Mesendoderm (in vitro differentiated cells): ENCODE measurements around the gene IFT81.
"Not testable (repeated sequence)": the region's sequence is repeated elsewhere in the genome, so short reads cannot be mapped to it uniquely, and the experiment has no call there.

Source experiments
- DNase-seq: peaks from one replicate; pipeline ENCODE4 v3.0.0; 2013
- H2AK5ac ChIP-seq: 2 replicates; pipeline ENCODE4 v1.6.1; 2013; ENCODE audit warnings: low read length, inconsistent platforms
- H2BK120ac ChIP-seq: 2 replicates; pipeline ENCODE4 v1.6.1; 2013; ENCODE audit warnings: low read depth, mild to moderate bottlenecking, low read length, moderate library complexity, mixed read lengths
- H2BK15ac ChIP-seq: replicated peaks from 2 replicates; pipeline ENCODE4 v1.6.1; 2013; ENCODE audit warnings: low read depth, mild to moderate bottlenecking, moderate library complexity
- H2BK5ac ChIP-seq: 2 replicates; pipeline ENCODE4 v1.6.1; 2013; ENCODE audit warnings: low read length, inconsistent platforms
- H3K18ac ChIP-seq: 2 replicates; pipeline ENCODE4 v1.6.1; 2013; ENCODE audit warnings: mild to moderate bottlenecking, low read length, mixed read lengths
- H3K23ac ChIP-seq: one replicate; pipeline ENCODE4 v1.6.1; 2013; ENCODE audit warnings: low read length
- H3K27ac ChIP-seq: 2 replicates; pipeline ENCODE4 v1.5.1; 2013; ENCODE audit warnings: low read depth, mild to moderate bottlenecking, inconsistent platforms, low read length, moderate library complexity
- H3K27me3 ChIP-seq: 2 replicates; pipeline ENCODE4 v1.6.1; 2013; ENCODE audit warnings: low read length, control low read depth, mild to moderate bottlenecking, inconsistent platforms; ENCODE audit not compliant: insufficient read depth, poor library complexity
- H3K36me3 ChIP-seq: 2 replicates; pipeline ENCODE4 v1.6.1; 2013; ENCODE audit warnings: low read length, inconsistent platforms; ENCODE audit not compliant: control insufficient read depth, insufficient read depth
- H3K4ac ChIP-seq: one replicate; pipeline ENCODE4 v1.6.1; 2013; ENCODE audit warnings: low read depth, mild to moderate bottlenecking, low read length, moderate library complexity
- H3K4me1 ChIP-seq: 2 replicates; pipeline ENCODE4 v1.6.1; 2013; ENCODE audit warnings: low read depth, low read length, inconsistent platforms; ENCODE audit not compliant: control insufficient read depth
- H3K4me2 ChIP-seq: 2 replicates; pipeline ENCODE4 v1.6.1; 2013; ENCODE audit warnings: low read length
- H3K4me3 ChIP-seq: 2 replicates; pipeline ENCODE4 v1.5.1; 2013; ENCODE audit warnings: mild to moderate bottlenecking, low read length
- H3K56ac ChIP-seq: one replicate; pipeline ENCODE4 v1.6.1; 2013; ENCODE audit warnings: low read length
- H3K79me1 ChIP-seq: 2 replicates; pipeline ENCODE4 v1.6.1; 2013; ENCODE audit warnings: low read length, inconsistent platforms
- H3K79me2 ChIP-seq: 2 replicates; pipeline ENCODE4 v1.6.1; 2013; ENCODE audit warnings: mild to moderate bottlenecking, low read length; ENCODE audit not compliant: control insufficient read depth, insufficient read depth
- H3K9ac ChIP-seq: 2 replicates; pipeline ENCODE4 v1.6.1; 2013; ENCODE audit warnings: low read length, inconsistent platforms
- H4K5ac ChIP-seq: one replicate; pipeline ENCODE4 v1.6.1; 2013; ENCODE audit warnings: low read length
- H4K8ac ChIP-seq: one replicate; pipeline ENCODE4 v1.6.1; 2013; ENCODE audit warnings: low read depth, mild to moderate bottlenecking, control low read depth, low read length, moderate library complexity
- WGBS: extraction: QIAGEN DNeasy Blood & Tissue Kit; methylation state at CpG from one replicate; pipeline ENCODE4 v1.1.7; 2013; ENCODE audit warnings: low lambda C conversion rate, missing lambda C conversion rate; ENCODE audit not compliant: insufficient coverage; ENCODE audit errors: extremely low coverage; 5-methylcytosine and 5-hydroxymethylcytosine counted together

Gene IFT81

DNA sequence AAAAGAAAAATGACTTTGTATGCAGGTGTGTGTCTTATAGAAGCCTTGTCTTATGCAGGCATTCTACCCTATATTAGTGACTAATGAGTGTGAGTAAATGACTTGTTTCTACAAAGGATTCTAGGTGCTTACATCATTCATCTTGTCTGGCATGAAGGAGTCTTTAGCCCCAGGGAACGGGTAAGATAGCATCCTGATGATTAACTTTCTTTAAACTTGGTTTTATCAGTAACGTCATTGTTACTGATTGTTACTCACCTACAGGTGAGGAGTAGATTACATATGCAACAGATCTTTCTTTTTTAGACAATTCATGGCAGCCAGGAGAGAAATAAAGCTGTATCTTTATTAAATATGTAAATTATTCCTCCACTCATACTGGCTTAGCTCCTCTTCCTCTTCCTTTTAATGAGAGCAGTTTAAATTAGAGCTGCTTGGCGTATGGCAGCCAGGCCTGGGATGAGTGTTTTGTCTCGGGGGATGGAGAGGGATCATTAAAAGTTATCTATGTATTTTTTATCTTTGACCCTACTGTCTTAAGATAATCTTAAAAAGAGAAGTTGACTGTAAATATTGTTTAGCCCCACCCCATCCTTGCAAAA lies 99.7 kb downstream of the IFT81 start:
- no peak overlapping the region for H3K18ac ChIP-seq
- no peak overlapping the region for H3K56ac ChIP-seq
- H2BK5ac ChIP-seq, result no peak overlapping the region
- no peak overlapping the region for H3K9ac ChIP-seq
- H3K27me3 ChIP-seq, result no peaks in the 10 kb centered on the region
- no peaks in the 10 kb centered on the region for H3K79me2 ChIP-seq
- no peak overlapping the region for H3K23ac ChIP-seq
- H4K8ac ChIP-seq, result no peak overlapping the region
- no CpG with 5 or more reads among the region's 4 CpGs for WGBS
- no peak overlapping the region for H3K4me3 ChIP-seq
- no peak overlapping the region for H3K4me2 ChIP-seq
- no peak overlapping the region for H4K5ac ChIP-seq
- H3K36me3 ChIP-seq, result no peaks in the 10 kb centered on the region
- H2AK5ac ChIP-seq, result no peak overlapping the region
- no peaks in the 10 kb centered on the region for H3K79me1 ChIP-seq
- no peak overlapping the region for H3K27ac ChIP-seq
- H2BK120ac ChIP-seq, result no peak overlapping the region
- no peak overlapping the region for H2BK15ac ChIP-seq
- peak; percentile 88 for DNase-seq
- no peak overlapping the region for H3K4ac ChIP-seq
- H3K4me1 ChIP-seq, result no peaks in the 10 kb centered on the region

DNA sequence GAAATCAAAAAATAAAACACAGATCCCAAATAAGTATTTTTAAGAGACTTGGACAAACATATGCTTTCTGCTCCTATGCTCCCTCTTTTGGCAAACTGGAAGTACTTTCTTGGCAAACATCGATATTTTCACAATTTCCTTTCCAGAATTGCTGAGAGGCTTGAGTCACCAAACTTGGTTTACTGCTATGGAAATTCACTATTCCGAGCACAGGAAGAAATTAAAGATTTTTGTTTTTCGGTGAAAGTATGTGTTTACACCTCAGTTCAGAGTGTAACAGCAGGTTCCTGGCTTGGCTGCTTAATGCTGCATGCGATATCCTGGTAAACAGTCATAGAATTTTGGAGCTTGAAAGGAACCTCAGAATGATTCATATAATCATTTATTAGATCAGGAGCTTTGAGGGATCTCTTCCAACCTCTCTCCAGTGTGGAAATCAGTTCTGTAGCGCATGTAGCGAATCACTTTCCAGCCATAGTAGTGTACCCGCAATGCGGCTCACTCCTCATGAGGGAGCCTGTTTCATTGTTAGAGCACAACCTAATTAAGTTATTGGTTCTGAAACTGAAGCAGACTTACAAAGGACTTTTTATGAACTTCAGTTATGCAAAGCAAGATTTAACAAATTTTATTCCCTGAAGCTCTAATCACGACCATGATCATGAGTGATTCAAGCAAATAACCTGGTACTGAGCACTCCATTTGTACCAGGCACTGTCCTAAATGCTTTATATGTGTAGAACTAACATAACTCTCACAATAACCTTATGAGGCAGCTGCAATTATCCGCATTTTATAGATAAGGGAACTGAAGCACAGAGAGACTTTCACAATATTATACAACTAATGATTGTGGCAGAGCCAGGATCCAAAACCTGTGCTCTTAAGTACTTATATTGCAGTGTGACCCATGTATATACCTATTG lies 100.5 kb downstream of the IFT81 start:
- Histone ChIP-seq H2BK15ac (no peak overlapping the region), H2BK5ac (no peak overlapping the region), H4K5ac (no peak overlapping the region), H3K79me1 (no peaks in the 10 kb centered on the region), H3K4me3 (no peak overlapping the region), H3K23ac (no peak overlapping the region), H2BK120ac (no peak overlapping the region), H3K4ac (peak overlapping the region; percentile 31), H3K18ac (peak overlapping the region; percentile 68), H3K27ac (no peak overlapping the region), H3K4me1 (no peaks in the 10 kb centered on the region), H3K56ac (no peak overlapping the region), H3K9ac (no peak overlapping the region), H3K27me3 (no peaks in the 10 kb centered on the region), H3K79me2 (no peaks in the 10 kb centered on the region), H3K36me3 (no peaks in the 10 kb centered on the region), H4K8ac (no peak overlapping the region), H3K4me2 (no peak overlapping the region), H2AK5ac (no peak overlapping the region)
- DNase-seq, result no peak
- no CpG with 5 or more reads among the region's 10 CpGs for WGBS

DNA sequence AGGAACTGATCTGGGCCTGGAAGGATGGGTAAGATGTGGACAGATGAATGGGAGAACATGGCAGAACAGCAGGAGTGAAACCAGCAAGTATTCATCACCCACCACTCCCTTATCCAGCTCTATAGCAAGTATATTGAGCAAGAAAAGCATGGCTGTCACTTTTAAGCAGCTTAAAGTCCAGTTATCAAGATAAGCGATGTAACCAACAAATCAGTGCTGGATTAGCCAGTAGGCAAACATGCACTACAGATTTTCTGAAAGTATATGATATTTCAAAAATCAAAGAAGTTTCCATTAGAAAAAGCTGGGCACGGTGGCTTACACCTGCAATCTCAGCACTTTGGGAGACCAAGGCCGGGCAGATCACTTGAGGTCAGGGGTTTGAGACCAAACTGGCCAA lies 103.0 kb downstream of the IFT81 start:
- H3K56ac ChIP-seq, result no peak overlapping the region
- H2BK15ac ChIP-seq, result no peak overlapping the region
- no peaks in the 10 kb centered on the region for H3K79me1 ChIP-seq
- H3K79me2 ChIP-seq, result no peaks in the 10 kb centered on the region
- H3K4ac ChIP-seq, result no peak overlapping the region
- H4K8ac ChIP-seq, result no peak overlapping the region
- H3K27me3 ChIP-seq, result no peaks in the 10 kb centered on the region
- H3K4me3 ChIP-seq, result no peak overlapping the region
- no peaks in the 10 kb centered on the region for H3K36me3 ChIP-seq
- no peak overlapping the region for H2BK120ac ChIP-seq
- H2AK5ac ChIP-seq, result no peak overlapping the region
- H3K27ac ChIP-seq, result no peak overlapping the region
- H4K5ac ChIP-seq, result no peak overlapping the region
- no peak overlapping the region for H2BK5ac ChIP-seq
- H3K18ac ChIP-seq, result no peak overlapping the region
- no peak overlapping the region for H3K4me2 ChIP-seq
- no peaks in the 10 kb centered on the region for H3K4me1 ChIP-seq
- H3K9ac ChIP-seq, result no peak overlapping the region
- WGBS, result no CpG with 5 or more reads among the region's 3 CpGs
- H3K23ac ChIP-seq, result no peak overlapping the region
- no peak for DNase-seq

DNA sequence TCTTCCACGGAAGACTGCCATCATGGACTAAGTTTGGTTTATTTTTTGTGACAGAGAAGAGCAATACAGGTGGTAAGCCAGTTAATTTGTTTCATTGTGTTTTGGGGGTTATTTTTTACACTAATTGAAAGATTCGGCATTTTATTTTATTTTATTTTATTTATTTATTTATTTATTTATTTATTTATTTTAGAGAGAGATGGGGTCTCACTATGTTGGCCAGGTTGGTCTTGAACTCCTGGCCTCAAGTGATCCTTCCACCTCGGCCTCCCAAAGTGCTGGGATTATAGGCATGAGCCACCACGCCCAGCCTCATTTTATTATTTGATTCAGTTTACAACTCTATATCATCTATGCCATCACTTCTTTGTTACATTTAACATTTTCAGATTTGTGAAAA lies 104.2 kb downstream of the IFT81 start:
- H3K23ac ChIP-seq, H3K79me1 ChIP-seq, DNase-seq, H2BK5ac ChIP-seq, H3K4me2 ChIP-seq, H3K9ac ChIP-seq, H4K5ac ChIP-seq, H3K4me1 ChIP-seq, H3K36me3 ChIP-seq, H3K18ac ChIP-seq, H2BK120ac ChIP-seq, H3K56ac ChIP-seq, H2BK15ac ChIP-seq, H2AK5ac ChIP-seq, H3K27ac ChIP-seq, H3K79me2 ChIP-seq, H4K8ac ChIP-seq, H3K4ac ChIP-seq, H3K27me3 ChIP-seq, H3K4me3 ChIP-seq: not testable (repeated sequence)
- whole genome bisulfite sequencing, result no CpG with 5 or more reads among the region's 4 CpGs

DNA sequence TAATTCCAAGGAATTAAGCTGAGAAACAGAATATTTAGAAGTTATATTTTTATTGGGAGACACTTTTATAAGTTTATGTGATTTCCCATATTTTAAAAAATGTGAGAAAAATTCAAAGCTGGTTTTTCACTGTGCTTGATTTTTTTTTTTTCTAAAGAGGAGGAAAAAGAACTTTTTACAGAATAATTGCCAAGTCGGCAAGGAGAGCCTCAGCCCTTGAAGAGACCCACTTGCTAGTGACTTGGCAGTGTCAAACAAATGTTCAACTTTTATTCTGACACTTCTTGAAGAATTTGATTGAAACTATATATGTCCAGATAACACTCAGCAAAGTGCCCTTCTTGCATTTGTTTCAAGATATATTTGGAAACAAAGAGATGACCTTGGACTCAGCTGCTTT lies 104.6 kb downstream of the IFT81 start:
- no CpG with 5 or more reads among the region's 1 CpG for WGBS

More for the DNA sequence above, 104.6 kb downstream of the IFT81 start:
- Histone ChIP-seq H3K23ac (no peak overlapping the region), H3K56ac (no peak overlapping the region), H3K4me3 (no peak overlapping the region), H3K27me3 (no peaks in the 10 kb centered on the region), H4K5ac (no peak overlapping the region), H2BK120ac (no peak overlapping the region), H4K8ac (no peak overlapping the region), H2BK5ac (no peak overlapping the region), H2AK5ac (no peak overlapping the region), H3K9ac (no peak overlapping the region), H3K4me1 (no peaks in the 10 kb centered on the region), H3K79me2 (no peaks in the 10 kb centered on the region), H2BK15ac (no peak overlapping the region), H3K18ac (no peak overlapping the region), H3K79me1 (no peaks in the 10 kb centered on the region), H3K4ac (no peak overlapping the region), H3K27ac (no peak overlapping the region), H3K36me3 (no peaks in the 10 kb centered on the region), H3K4me2 (no peak overlapping the region)
- no peak for DNase-seq
